Astrocyte of the hippocampus (primary cell): Measurements from ENCODE around the gene LPO.

Experiments
- DNase-seq: peaks from one replicate; pipeline ENCODE4 v3.0.0; 2011; ENCODE audit warnings: low read depth, low spot score

LPO gene

DNA sequence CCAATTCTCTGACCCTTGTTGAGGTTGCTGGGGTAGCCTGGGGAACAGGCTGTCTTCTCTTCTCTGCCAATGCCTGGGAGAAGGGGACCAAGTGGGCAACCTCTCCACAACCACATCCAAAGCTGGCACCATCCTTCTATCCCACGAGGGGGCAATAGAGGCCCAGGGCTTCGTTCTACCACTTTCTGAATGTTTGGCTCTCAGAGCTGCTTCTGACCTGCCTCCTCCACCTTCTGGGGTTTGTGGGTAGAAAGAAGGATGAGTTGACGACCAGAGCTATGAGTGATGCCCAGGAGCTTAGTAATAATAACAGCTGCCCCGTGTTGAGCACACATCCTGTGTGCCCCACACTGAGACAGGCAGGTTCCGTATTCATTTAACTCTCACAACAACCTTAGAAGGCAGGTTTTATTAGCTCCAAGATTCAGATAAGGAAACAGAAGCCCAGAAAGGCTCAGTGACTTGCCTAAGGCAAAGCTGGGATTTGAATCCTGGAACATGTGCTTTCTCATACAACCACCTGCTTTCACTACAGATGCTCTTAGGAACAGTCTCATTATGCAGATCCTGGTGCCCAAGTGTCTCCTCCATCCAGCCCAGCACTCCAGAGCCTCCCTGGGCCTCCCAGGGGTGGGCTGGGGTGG is 79.2 kb downstream of the LPO start:
- peak; percentile 76 for DNase-seq

DNA sequence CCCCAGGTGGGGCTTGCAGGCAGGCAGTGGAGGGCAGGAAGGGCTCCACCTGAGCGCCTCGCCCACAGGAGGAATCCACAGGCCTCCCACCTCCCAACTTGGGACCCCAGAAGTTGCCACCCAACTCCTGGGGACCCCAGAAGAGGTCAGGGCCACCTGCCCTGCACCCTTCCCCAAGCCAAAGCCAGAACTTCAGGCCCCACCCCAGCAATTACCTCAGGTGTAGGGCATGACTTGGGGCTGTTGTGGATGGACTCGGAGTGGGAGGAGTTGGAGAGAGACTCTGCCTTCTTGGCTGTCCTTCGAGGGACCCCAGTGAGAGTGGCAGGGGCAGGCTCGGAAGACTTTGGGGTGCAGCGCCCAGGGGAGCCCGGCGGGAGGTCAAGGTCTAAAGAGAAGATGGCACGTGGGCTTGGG is 79.7 kb downstream of the LPO start:
- no peak for DNase-seq
